NCI-H2029 treated with DMSO at 0.1 percent for 48 hours (cell line): ENCODE data around the gene FNDC8.
"Not testable (repeated sequence)": the region's sequence is repeated elsewhere in the genome, so short reads cannot be mapped to it uniquely, and the experiment has no call there.

Source experiments
- DNase-seq: peaks from one replicate; lab custom pipeline; 2025; lab: John Stamatoyannopoulos, UW

FNDC8 gene

GRCh38 chr17:35171834-35172233 lies 50.4 kb downstream of the FNDC8 start:
- no peak for DNase-seq

GRCh38 chr17:35172321-35172720 lies 50.9 kb downstream of the FNDC8 start:
- DNase-seq, result not testable (repeated sequence)

- DNase-seq, result no peak
Observed at GRCh38 chr17:35174835-35175334, 53.5 kb downstream of the FNDC8 start.

- no peak for DNase-seq
Observed at GRCh38 chr17:35175638-35176415, 54.4 kb downstream of the FNDC8 start.

- DNase-seq, result no peak
Observed at GRCh38 chr17:35176897-35177296, 55.5 kb downstream of the FNDC8 start.

- not testable (repeated sequence) for DNase-seq
Observed at GRCh38 chr17:35179379-35179778, 58.0 kb downstream of the FNDC8 start.
